ENCODE measurements around the gene GRID1.
"Not testable (repeated sequence)": the region's sequence is repeated elsewhere in the genome, so short reads cannot be mapped to it uniquely, and the experiment has no call there.

GRID1 gene

GRCh38 chr10:85995791-85996190 is 370.8 kb downstream of the GRID1 start:
- DNase-seq (ENCODE audit: low spot score), result peak; percentile 12

- DNase-seq (ENCODE audit: low spot score), result no peak
Measured at GRCh38 chr10:85993840-85994507, 372.6 kb downstream of the GRID1 start.

- DNase-seq (ENCODE audit: low spot score), result no peak
Measured at GRCh38 chr10:85993140-85993539, 373.5 kb downstream of the GRID1 start.

GRCh38 chr10:85992324-85992723 is 374.3 kb downstream of the GRID1 start:
- DNase-seq (ENCODE audit: low spot score), result no peak

GRCh38 chr10:85986777-85987176 is 379.8 kb downstream of the GRID1 start:
- DNase-seq (ENCODE audit: low spot score), result no peak

- no peak for DNase-seq (ENCODE audit: low spot score)
Measured at GRCh38 chr10:85983051-85983450, 383.5 kb downstream of the GRID1 start.

- DNase-seq (ENCODE audit: low spot score), result no peak
Measured at GRCh38 chr10:85979598-85979997, 387.0 kb downstream of the GRID1 start.

GRCh38 chr10:85978566-85979358 is 387.8 kb downstream of the GRID1 start:
- no peak for DNase-seq (ENCODE audit: low spot score)

GRCh38 chr10:85977642-85978041 is 389.0 kb downstream of the GRID1 start:
- DNase-seq (ENCODE audit: low spot score), result no peak

GRCh38 chr10:85976267-85976793 is 390.3 kb downstream of the GRID1 start:
- DNase-seq (ENCODE audit: low spot score), result no peak

- DNase-seq (ENCODE audit: low spot score), result no peak
Measured at GRCh38 chr10:85971494-85971893, 395.1 kb downstream of the GRID1 start.

GRCh38 chr10:85967594-85967993 is 399.0 kb downstream of the GRID1 start:
- DNase-seq (ENCODE audit: low spot score), result no peak

GRCh38 chr10:85961479-85962067 is 405.0 kb downstream of the GRID1 start:
- no peak for DNase-seq (ENCODE audit: low spot score)

GRCh38 chr10:85961073-85961472 is 405.5 kb downstream of the GRID1 start:
- no peak for DNase-seq (ENCODE audit: low spot score)

- no peak for DNase-seq (ENCODE audit: low spot score)
Measured at GRCh38 chr10:85959239-85959638, 407.4 kb downstream of the GRID1 start.

GRCh38 chr10:85950921-85951320 is 415.7 kb downstream of the GRID1 start:
- DNase-seq (ENCODE audit: low spot score), result no peak

- DNase-seq (ENCODE audit: low spot score), result no peak
Measured at GRCh38 chr10:85946713-85947326, 419.8 kb downstream of the GRID1 start.

- no peak for DNase-seq (ENCODE audit: low spot score)
Measured at GRCh38 chr10:85936161-85936560, 430.4 kb downstream of the GRID1 start.

- no peak for DNase-seq (ENCODE audit: low spot score)
Measured at GRCh38 chr10:85934586-85934985, 432.0 kb downstream of the GRID1 start.

- DNase-seq (ENCODE audit: low spot score), result not testable (repeated sequence)
Measured at GRCh38 chr10:85929993-85930392, 436.6 kb downstream of the GRID1 start.

GRCh38 chr10:85927952-85928665 is 438.5 kb downstream of the GRID1 start:
- DNase-seq (ENCODE audit: low spot score), result no peak

GRCh38 chr10:85926986-85927385 is 439.6 kb downstream of the GRID1 start:
- no peak for DNase-seq (ENCODE audit: low spot score)

Data from HuH-7 (cell line).